Stimulated activated CD8-positive, alpha-beta memory T cell treated with anti-CD3 and anti-CD28 coated beads, Interleukin-4, amount 100 ng/mL, for 4 hours (primary cell): ENCODE results near the gene ABHD11.

Source experiments
- DNase-seq, 2 donors: peaks; one replicate each; pipeline ENCODE4 v3.0.0-alpha.2; 2020; ENCODE audit warnings: low read depth in 2 of 2, low spot score in 1 of 2

Gene ABHD11

DNA sequence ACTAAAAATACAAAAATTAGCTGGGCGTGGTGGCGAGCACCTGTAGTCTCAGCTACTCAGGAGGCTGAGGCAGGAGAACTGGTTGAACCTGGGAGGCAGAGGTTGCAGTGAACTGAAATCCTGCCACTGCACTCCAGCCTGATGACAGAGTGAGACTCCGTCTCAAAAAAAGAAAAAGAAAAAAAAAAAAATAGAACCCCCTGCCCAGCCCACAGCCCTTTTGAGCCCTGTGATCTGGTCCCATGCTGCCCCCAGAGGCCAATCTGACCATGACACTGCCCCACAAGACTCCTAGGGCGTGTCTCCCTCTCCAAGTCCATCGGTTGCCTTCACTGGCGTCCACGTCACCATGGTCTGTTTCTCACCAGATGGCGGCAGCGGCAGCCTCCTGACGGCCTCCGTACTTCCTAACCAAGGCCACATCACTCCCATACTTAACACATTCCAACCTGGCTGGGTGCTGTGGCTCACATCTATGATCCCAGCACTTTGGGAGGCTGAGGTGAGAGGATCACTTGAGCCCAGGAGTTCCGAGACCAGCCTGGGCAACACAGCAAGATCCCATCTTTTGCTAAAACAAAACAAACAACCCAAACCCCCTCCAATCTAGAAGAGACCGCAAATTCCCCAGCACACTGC, 37.1 kb downstream of the ABHD11 start:
- no peak for DNase-seq

DNA sequence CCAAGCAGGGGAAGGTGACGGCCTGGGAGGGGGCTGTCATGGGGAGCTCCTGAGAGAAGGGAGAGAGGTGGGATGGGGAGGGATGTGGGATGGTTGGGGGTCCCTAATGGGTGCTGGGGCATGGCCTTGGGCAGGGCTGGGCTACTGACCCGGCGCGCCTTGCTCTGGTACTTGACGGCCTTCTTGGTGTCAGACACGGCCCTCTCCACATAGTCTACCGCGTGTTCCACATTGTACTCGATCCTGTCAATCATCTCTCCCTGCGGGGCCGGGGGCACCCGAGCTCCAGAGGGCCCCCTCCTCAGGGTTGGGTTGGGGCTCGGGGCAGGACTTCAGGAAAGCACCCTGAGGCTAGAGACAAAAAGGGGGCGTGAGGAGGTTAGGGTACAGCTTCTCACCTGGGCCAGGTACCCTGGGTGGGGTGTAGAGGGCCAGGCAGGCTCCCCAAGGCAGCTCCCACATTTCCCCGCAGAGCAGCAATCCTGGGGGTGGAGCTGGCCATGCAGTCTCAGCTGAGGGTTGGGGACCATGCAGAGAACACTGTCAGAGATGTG, 37.9 kb downstream of the ABHD11 start:
- DNase-seq: no peak

DNA sequence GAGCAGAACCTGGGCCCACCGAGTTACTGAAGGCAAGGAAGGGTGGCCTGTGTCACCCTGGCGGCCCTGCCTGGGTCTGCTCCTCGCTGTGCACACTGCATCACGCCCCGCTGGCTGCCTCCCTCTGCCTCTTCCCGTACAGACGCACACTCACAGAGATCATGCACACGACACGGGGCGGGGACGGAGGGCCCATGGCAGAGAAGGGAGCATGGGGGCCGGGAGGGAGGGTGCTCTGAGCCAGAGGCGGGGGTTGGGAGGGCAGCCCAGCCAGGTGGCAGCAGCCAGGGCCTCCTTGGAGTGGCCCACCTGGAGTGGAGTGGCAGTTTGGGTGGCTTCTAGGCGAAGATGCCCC, 38.6 kb downstream of the ABHD11 start:
- no peak for DNase-seq

DNA sequence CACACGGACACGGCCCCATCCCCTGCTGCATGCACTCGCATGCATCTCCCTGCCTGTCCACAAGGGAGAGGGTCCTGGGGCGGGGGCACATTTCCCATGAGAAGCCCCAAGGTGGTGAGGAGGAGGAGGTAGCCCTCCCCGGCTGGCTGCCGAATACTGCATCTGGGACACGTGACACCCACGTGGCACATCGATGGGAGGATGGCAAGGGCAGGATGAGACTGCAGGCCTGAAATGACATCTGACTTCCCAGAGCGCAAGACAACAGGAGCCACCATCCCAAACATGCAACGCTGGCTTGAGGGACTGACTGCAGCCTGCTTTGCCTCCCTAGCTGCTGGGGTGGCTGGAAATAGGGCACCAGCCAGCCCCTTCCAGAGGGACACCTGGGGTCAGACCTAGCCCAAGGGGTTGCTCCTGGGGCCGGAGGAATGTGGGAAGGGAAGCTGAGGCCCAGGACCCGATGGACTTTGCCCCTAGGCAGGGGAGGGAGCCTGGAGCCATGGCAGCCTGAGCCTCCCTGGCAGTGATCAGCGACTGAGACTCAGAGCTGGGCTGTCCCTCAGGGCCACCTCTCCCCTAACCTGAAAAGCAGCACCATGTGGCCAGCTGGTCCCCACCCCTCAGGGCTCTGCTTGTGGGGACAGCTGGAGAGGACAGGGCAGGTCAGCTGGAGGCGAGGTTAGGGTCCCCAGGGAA, 39.1 kb downstream of the ABHD11 start:
- no peak for DNase-seq

DNA sequence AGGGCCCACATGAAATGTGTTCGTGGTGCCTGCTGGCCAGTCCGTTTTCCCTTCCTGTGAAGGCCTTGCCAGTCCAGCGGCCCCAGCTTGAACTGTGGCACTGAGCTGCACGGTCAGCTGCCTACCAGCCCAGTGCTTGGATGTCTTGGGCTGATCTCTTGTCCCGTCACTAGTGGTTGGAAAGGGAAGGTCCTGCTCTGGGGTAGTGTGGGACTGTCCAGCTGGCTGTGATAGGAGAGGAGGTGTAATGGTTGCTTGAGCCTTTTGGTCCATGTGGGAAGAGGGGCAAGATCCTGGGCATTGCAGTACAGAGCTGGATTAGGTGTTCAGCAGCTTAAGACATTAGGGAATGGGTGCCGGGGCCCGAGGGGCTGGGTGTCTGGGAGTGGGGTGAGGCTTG, 40.2 kb downstream of the ABHD11 start:
- no peak for DNase-seq

DNA sequence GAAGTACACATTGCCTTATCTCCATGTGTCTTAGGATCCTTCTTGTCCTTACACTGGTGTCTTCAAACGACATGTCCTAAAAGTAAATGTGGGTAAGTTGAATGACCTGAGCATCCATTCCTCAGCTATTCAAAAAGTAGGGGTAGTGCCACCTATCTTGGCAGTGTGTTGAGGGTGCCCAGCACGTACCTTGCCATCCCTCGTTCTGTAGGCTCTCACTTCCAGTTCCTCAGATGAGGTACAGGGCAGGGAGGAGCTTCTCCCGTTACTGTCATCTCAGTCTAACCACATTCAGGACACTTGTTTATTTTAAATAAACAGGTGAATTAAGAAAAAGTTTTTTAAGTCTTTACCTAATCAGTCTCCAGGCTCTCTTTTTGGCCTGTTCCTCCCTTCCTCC, 42.2 kb downstream of the ABHD11 start:
- DNase-seq: no peak

DNA sequence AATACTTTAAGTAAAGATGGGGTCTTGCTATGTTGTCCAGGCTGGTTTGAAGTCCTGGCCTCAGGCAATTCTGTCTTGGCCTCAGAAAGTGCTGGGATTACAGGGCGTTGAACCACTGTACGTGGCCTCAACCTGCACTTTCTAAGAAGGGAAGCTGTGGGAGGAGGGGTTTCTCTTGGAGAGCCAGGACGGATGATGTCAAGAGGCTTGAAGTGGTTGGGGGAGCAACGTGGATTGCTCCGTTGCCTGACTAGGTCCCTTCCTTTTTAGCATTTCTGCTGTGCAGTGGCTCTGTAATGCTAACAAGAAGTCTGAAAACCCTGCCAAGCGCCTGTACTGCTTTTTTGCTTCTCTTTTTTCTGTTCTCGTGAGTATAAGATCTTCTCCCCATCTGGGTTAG, 48.0 kb downstream of the ABHD11 start:
- DNase-seq: no peak

DNA sequence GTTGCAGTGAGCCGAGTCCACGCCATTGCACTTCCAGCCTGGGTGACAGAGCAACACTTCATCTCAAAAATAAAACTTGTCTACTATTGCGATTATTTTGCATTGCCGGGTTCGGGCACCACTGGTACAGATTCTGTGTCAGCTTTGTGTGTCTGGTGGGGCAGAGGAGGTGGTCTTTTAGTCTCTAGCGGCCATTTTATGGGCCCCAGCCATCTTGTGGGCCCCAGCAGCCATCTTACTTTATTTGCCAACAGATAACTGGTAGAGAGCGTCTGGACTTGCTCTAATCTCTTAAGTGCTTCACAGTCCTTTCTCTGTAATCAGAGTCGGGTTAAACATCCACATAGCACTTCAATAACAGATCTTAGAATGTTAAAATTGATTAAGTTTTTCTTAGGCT, 50.3 kb downstream of the ABHD11 start:
- DNase-seq: no peak
